ENCODE data around the gene PLPP4. TPM values are rescaled to one million over a fixed set of nuclear protein-coding genes. Genes with fewer than 3 reads are reported as not detected.

Gene PLPP4
- total RNA-seq, 6 donors from 2014 or later = 0.20 to 0.54 TPM; not detected in 4

DNA sequence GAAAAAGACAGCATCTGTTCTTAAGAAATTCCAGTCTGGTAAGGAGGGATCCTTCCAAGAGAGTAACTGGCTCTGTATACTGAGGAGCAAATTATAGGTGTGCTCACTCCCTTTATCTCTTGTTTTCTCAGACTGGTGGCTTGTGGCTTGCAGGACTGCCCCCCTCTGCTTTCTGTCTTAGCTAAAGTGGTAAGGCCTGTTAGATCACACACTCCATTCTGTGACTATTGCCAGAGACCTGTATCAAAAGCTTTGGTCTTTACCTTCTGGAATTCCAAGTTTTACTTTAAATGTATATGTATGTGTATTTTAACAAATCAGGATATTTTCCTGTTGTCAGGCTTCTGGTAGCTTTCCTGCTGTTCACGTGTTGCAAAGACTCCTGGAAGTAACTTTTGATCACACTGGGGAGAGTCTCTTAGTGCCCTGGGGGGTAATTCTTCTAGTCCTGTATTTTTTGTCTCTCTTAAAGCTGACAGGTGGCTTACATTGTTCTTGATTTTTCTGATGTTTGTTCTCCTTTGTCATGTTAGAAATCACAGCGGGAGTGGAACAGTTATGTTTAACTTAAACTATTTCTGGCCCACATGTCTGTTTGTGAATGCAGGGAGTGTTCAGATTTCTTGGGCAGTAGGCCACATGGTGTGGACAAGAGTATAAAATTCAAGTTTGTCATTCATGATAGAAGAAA, 99.0 kb downstream of the PLPP4 start:
- WGBS, 2 donors = 34 to 35% methylated on average over 2 of the region's 2 CpGs
- H3K4me1 ChIP-seq = no peaks in the 10 kb centered on the region
- DNase-seq (no peak), ATAC-seq (ENCODE audit: low FRiP score in 2 of 2) (no peak)
- H3K4me3 ChIP-seq = no peak overlapping the region
- H3K27me3 ChIP-seq = no peaks in the 10 kb centered on the region
- no peak overlapping the region for H3K27ac ChIP-seq
- H3K9me3 ChIP-seq = peaks cover 0 to 13% (median 9%) of the 10 kb centered on the region in 4 donors
- TF ChIP-seq POLR2A (IDR thresholded peaks at IDR 0.05) (no peak), POLR2AphosphoS5 (IDR thresholded peaks at IDR 0.05) (no peak), EP300 (IDR thresholded peaks at IDR 0.05) (no peak)
- TF ChIP-seq, protein P1, sequence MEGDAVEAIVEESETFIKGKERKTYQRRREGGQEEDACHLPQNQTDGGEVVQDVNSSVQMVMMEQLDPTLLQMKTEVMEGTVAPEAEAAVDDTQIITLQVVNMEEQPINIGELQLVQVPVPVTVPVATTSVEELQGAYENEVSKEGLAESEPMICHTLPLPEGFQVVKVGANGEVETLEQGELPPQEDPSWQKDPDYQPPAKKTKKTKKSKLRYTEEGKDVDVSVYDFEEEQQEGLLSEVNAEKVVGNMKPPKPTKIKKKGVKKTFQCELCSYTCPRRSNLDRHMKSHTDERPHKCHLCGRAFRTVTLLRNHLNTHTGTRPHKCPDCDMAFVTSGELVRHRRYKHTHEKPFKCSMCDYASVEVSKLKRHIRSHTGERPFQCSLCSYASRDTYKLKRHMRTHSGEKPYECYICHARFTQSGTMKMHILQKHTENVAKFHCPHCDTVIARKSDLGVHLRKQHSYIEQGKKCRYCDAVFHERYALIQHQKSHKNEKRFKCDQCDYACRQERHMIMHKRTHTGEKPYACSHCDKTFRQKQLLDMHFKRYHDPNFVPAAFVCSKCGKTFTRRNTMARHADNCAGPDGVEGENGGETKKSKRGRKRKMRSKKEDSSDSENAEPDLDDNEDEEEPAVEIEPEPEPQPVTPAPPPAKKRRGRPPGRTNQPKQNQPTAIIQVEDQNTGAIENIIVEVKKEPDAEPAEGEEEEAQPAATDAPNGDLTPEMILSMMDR (IDR thresholded peaks at IDR 0.05) = no peak
- H3K36me3 ChIP-seq = no peaks in the 10 kb centered on the region

DNA sequence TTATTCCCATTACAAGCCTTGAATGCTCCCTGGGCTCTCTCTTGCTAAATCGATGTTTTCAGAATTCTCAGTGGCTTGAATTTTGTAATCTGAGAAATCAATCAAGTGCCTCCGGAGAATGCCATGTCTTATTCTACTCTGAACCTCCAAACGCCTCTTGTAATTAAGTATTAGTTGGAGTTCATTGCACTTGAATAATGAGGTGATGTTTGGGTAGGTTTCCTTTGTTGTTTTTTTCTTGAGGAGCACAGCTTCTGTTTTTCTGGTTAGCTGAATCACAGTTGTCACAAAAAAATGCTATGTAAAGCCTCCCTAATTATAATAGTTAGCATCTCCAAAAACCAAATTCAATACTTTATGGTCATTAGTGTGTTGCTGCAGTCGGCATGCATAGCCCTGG, 100.3 kb downstream of the PLPP4 start:
- Histone ChIP-seq H3K27me3 (no peaks in the 10 kb centered on the region), H3K27ac (no peak overlapping the region), H3K9me3 (peaks cover 0 to 13% (median 9%) of the 10 kb centered on the region in 4 donors), H3K36me3 (no peaks in the 10 kb centered on the region), H3K4me3 (no peak overlapping the region), H3K4me1 (no peaks in the 10 kb centered on the region)
- WGBS, 2 donors = 57 to 61% methylated on average over 4 of the region's 4 CpGs
- TF ChIP-seq EP300 (IDR thresholded peaks at IDR 0.05) = no peak
- TF ChIP-seq POLR2A (IDR thresholded peaks at IDR 0.05) = no peak
- ATAC-seq (ENCODE audit: low FRiP score in 2 of 2) (no peak), DNase-seq (no peak)

DNA sequence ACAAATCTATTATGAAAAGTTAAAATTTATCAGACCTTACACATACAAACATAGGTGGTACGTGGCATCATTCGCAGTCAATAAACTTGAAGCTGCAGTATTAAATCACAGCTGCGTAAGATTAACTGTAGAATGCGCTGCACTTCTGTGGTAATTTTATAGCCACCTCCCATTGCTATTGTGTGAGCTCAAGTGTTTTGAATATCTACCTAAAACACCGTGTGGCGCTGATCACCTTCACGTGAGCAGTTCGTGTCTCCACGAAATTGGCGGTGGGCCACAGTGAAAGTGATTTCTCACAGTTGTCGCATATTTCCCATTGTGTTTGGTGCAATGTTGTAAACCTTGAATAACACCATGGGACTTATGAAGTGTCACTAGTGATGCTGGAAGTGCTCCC, 102.8 kb downstream of the PLPP4 start:
- Histone ChIP-seq H3K36me3 (no peaks in the 10 kb centered on the region), H3K9me3 (no peaks in the 10 kb centered on the region), H3K4me1 (no peaks in the 10 kb centered on the region), H3K4me3 (no peak overlapping the region), H3K27me3 (no peaks in the 10 kb centered on the region), H3K27ac (no peak overlapping the region)
- 84 to 88% methylated on average over 11 of the region's 11 CpGs for WGBS, 2 donors
- ATAC-seq (ENCODE audit: low FRiP score in 2 of 2) (no peak), DNase-seq (no peak)
- TF ChIP-seq POLR2A (IDR thresholded peaks at IDR 0.05) (no peak), POLR2AphosphoS5 (IDR thresholded peaks at IDR 0.05) (no peak), EP300 (IDR thresholded peaks at IDR 0.05) (no peak)
- TF ChIP-seq, protein P1 (IDR thresholded peaks at IDR 0.05) = no peak

DNA sequence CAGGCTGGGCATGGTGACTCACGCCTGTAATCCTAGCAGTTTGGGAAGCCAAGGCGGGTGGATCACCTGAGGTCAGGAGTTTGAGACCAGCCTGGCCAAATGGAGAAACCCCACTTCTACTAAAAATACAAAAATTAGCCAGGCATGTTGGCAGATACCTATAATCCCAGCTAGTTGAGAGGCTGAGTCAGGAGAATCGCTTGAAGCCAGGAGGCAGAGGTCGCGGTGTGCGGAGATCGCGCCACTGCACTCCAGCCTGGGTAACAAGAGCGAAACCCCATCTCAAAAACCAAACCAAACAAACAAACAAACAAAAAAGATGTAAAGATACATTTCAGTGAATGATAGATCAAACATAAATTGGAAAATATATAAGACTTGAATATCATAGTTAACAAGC, 105.9 kb downstream of the PLPP4 start:
- no peaks in the 10 kb centered on the region for H3K4me1 ChIP-seq
- no peaks in the 10 kb centered on the region for H3K9me3 ChIP-seq
- TF ChIP-seq POLR2A (IDR thresholded peaks at IDR 0.05) (no peak), POLR2AphosphoS5 (IDR thresholded peaks at IDR 0.05) (no peak), EP300 (IDR thresholded peaks at IDR 0.05) (no peak)
- TF ChIP-seq, protein P1 (IDR thresholded peaks at IDR 0.05) = no peak
- WGBS, 2 donors = 96 to 98% methylated on average over 9 of the region's 9 CpGs
- DNase-seq (peak in 1 of 2 donors; percentile 30), ATAC-seq (ENCODE audit: low FRiP score in 2 of 2) (no peak)
- no peaks in the 10 kb centered on the region for H3K36me3 ChIP-seq
- no peak overlapping the region for H3K4me3 ChIP-seq
- no peaks in the 10 kb centered on the region for H3K27me3 ChIP-seq
- no peak overlapping the region for H3K27ac ChIP-seq

DNA sequence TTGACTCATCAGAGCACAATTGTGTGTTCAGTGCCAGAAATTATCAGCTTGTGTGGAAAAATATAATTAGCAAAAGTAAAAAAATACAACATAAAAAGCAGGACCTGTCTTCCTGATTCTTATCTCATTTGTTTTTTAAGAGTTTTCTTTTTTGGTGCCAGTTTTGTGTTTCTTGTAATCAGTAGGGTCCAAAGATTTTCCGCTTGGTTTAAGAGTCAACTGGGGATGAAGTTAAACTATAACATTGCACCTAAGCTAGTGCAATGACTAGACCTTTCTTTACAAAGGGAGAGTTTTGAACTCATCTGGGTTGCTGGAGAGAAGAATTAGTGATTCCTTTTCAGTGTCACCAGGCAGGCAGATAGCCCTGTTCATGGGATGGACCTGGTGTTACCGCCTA, 113.4 kb downstream of the PLPP4 start:
- DNase-seq (no peak), ATAC-seq (ENCODE audit: low FRiP score in 2 of 2) (no peak)
- Histone ChIP-seq H3K4me3 (no peak overlapping the region), H3K27me3 (no peaks in the 10 kb centered on the region), H3K9me3 (no peaks in the 10 kb centered on the region), H3K4me1 (no peaks in the 10 kb centered on the region), H3K36me3 (no peaks in the 10 kb centered on the region), H3K27ac (no peak overlapping the region)
- no peak for TF ChIP-seq EP300 (IDR thresholded peaks at IDR 0.05)
- TF ChIP-seq POLR2AphosphoS5 (IDR thresholded peaks at IDR 0.05) = no peak
- TF ChIP-seq POLR2A (IDR thresholded peaks at IDR 0.05) = no peak
- WGBS, 2 donors = 86 to 97% methylated on average over 2 of the region's 2 CpGs

DNA sequence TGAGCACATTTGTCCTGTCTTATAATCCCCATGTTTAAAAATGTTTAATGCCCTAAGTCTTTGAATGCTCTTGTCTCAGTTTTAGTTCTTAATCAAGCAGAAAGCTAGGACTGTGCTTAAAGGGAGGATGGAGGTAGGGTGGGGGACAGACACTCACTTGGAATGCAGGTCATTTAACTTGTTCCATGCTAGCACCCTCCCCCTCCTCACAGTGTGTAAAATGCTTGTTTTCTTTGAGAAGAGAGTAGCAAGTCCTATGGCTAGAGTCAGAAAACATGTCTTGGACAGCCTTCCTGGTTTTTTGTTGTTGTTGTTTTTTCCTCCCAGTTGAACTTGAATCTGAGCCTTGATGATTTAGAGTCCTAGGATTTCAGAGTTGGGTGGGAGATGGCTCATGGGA, 114.2 kb downstream of the PLPP4 start:
- no peak overlapping the region for H3K4me3 ChIP-seq
- H3K27me3 ChIP-seq = no peaks in the 10 kb centered on the region
- no peak overlapping the region for H3K27ac ChIP-seq
- no peaks in the 10 kb centered on the region for H3K36me3 ChIP-seq
- TF ChIP-seq POLR2AphosphoS5 (IDR thresholded peaks at IDR 0.05) = no peak
- no peak for TF ChIP-seq POLR2A (IDR thresholded peaks at IDR 0.05)
- TF ChIP-seq EP300 (IDR thresholded peaks at IDR 0.05) = no peak
- TF ChIP-seq, protein P1 (IDR thresholded peaks at IDR 0.05) = no peak
- H3K9me3 ChIP-seq = no peaks in the 10 kb centered on the region
- no peak for ATAC-seq (ENCODE audit: low FRiP score in 2 of 2)
- no peaks in the 10 kb centered on the region for H3K4me1 ChIP-seq
- no peak for DNase-seq

Data from upper lobe of left lung (tissue), 6 donors.